NCI-H128 (cell line): ENCODE data around the gene RPTOR.

ENCODE experiments used
- DNase-seq: peaks from one replicate; lab custom pipeline; 2025; ENCODE audit not compliant: unreplicated experiment; lab: John Stamatoyannopoulos, UW

RPTOR gene

DNA sequence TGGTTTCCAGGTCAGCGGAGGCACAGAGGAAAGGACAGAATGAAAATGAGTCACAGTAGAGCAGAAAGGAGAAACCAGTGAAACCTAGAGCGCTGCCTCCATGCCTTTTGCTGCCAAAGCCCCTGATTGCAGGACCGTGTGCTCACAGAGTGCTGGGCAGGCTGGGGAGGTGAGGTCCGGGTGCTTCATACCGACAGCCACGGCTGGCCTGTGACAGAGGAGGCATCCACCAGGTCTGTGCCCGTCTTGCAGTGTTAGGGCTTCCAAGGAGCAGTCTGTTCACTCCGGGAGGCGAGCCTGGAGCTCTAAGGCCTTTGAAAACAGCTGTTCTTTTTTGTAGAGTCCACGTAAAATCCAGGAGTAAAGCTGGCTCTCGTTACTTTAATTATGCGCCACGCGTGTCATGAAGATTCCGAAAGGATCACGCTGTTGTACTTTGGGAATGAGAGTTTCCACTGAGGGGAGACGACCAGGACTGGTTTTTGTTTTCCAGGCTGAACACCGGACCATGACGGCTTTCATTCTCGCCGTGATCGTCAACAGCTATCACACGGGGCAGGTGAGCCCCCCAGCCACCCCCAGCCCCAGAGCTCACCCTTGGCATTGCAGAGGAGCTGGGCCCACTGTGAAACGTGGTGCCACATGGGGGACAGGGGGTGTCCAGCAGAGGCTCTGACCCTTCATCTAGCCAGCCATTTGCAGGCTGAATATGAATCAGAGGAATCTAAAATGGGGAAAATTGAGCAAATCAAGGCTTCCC is 338.5 kb downstream of the RPTOR start:
- DNase-seq: no peak

- DNase-seq: no peak
These were observed 339.4 kb downstream of the RPTOR start for GRCh38 chr17:80883831-80884735.

GRCh38 chr17:80884811-80885210 is 340.2 kb downstream of the RPTOR start:
- no peak for DNase-seq

DNA sequence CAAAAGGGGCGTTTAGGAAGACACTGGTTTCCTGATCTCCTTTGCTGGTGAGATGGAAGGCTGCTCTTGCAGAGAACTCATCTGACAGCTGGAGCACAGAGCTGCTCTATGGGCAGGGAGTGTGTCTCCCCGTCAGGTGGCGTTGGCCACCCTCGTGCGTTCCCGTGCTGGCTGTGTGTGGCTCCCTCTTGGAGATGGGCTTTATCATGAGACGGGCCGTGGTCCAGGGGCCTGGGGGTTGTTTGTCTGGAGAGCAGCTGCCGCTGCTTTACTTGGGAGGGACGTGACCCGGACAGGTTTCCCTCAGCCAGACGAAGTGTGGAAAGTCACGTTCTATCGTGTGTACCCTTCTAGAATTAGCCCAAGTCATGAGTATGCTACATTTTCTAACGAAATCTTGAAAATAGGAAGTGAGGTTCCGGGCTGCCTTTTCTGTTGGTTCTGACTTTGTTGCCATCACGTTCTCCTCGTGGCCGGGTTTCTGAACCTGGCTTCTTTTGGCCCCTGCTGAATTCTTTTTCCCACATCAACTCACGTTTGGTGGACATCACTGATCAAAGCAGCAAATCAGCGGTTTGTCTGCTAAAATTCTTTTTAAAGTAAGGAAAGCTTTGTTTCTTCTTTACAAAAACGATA is 341.4 kb downstream of the RPTOR start:
- no peak for DNase-seq

DNA sequence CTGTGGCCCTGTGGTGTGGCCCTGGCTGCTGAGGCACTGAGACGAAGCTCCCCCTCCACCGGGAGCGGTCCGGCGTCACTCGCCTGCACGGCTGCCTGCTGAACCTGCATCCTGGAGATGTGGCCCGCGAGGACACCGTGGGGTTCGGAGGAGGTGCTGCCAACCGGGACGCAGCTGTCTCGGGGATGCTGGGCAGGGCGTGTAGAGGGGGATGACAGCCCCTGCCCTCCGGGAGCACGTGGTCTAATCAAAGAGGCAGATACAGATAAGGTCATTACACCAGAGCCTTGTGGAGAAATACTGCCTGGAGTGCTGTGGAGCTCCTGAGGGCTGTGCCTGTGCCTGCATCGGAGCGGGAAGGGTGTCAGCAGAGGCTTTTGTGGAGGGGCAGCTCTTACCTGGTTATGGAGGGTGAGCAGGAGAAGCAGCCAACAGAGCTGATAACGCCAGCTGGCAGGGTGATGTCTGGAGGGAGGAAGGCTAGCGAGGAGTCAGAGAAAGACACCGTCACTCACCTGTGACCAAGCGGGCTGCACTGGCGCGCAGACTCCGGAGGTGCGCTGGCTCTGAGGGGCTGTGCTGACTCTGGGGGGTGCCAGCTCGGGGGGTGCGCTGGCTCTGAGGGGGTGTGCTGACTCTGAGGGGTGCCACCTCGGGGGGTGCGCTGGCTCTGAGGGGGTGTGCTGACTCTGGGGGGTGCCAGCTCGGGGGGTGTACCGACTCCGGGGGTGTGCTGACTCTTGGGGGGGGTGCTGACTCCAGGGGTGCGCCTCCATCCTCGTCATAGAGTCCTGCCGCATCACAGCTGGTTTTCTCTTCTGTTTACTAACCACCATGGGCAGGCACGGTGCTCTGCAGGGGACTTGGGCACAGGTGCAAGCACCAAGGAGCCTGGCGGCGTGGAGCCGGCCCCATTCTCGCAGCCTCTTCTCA is 342.3 kb downstream of the RPTOR start:
- DNase-seq: no peak

GRCh38 chr17:80887639-80888175 is 343.1 kb downstream of the RPTOR start:
- DNase-seq: no peak

DNA sequence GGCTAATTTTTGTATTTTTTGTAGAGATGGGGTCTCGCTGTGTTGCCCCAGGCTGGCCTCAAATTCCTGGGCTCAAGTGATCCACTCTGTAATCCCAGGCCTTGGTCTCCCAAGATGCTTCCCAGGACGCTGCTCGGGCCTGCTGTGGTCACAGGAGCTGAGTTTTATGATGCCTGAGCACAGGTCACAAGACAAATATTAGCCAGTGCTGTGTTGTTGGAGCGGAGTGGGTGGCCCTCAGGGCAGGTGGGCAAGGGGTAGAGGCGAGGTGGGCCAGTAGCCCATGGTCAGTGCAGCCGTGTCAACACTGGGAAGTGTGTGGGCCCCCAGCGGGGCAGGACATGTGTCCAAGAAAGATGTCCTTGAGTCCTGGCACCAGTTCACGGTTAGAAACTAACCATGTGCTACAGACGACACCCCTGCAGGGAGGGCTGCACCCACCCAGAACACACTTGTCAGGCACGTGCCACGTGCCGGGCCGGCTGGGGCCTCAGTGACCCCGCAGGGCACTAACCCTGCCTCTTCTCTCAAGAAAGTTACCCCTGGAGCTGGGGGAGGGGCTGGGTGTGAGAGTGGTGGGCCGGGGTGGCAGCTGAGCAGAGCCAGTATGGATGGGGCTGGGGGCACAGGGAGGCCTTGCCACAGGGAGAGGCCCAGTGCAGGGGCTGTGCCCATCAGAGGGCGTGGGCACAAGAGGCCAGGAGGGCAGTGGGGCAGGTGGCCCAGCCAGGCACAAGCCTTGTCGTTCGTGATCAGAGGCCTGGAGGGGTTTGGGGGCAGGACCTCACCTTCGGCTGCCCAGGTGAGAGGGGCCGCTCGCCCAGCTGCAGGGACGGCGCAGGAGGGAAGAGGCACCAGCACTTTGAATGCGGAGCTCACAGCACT is 343.9 kb downstream of the RPTOR start:
- DNase-seq: no peak

GRCh38 chr17:80889231-80890195 is 344.9 kb downstream of the RPTOR start:
- DNase-seq: no peak

GRCh38 chr17:80890196-80890920 is 345.7 kb downstream of the RPTOR start:
- DNase-seq: no peak

DNA sequence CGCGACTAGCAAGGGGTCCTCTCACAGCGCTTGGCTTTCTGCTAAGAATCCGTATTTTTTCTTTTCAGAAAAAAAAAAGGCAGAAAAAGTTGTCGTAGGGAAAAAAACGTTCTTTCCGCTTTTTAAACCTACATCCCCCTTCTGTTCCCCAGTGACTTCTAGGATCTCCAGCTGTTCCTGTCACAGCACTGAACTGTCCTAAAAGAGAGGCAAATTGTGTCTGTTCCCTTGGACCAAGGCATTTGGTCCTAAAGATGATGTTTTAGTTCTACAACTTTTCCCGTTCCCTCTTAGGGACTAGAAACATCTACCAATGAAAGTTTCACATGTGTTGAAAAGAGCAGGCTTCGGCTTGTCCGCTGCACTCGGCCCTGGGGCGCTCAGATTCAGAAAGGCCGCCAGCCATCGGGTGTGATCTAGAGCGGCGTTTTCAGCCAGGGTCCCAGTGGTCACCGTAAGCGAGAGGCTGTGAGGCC is 346.3 kb downstream of the RPTOR start:
- DNase-seq: no peak

DNA sequence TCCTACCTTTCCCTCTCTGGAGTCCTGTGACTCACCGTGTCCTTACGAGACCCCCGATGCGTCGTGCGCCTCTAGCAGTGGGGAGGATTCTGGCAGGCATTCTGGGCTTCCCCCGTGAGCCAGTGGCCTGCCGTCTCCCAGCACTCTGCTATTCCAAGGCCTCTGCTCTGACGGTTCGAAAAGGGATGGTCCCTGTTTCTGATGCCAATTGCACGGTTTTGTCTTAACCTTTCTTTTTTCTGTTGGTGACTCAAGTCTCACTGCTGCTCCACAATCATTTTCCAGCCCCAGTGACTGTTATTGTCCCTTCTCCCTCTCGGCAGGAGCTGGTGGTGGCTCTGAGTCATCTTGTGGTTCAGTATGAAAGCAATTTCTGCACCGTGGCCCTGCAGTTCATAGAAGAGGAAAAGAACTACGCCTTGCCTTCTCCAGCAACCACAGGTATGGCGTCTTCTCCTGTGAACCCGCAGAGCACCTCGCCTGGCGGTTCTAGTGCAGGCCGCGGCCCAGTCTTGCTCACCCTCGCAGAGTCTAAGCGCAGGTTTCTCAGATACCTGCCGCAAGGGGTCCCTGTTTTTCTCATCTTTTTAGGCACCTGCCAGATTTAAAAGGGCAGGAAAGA is 346.9 kb downstream of the RPTOR start:
- DNase-seq: no peak

GRCh38 chr17:80892019-80892855 is 347.6 kb downstream of the RPTOR start:
- DNase-seq: no peak

DNA sequence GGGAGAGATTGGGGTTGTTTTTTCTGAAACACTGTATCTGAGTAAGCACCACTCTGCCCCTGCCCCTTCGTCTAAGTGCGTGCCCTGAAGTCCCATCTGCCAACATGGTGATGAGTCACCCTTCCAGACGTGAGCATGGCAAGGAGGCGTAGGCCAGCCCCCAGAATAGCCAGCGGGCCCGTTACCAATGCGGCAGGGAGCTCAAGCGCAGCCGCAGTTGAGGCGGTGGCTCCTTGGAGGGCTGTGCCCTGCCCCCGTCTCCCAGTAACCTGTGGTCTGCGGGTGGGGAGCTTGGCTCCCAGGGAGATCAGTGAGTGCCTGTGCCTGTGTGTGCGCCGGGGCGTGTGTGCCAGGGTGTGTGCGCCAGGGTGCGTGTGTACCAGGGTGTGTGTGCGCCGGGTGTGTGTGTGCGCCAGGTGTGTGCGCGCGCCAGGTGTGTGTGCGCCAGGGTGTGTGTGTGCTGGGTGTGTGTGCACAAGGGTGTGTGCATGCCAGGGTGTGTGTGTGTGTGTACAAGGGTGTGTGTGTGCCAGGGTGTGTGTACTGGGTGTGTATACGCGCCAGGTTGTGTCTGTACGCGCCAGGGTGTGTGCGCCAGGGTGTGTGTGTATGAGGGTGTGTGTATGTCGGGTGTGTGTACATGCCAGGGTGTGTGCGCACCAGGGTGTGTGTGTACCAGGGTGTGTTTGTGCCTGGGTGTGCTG is 348.4 kb downstream of the RPTOR start:
- DNase-seq: no peak

DNA sequence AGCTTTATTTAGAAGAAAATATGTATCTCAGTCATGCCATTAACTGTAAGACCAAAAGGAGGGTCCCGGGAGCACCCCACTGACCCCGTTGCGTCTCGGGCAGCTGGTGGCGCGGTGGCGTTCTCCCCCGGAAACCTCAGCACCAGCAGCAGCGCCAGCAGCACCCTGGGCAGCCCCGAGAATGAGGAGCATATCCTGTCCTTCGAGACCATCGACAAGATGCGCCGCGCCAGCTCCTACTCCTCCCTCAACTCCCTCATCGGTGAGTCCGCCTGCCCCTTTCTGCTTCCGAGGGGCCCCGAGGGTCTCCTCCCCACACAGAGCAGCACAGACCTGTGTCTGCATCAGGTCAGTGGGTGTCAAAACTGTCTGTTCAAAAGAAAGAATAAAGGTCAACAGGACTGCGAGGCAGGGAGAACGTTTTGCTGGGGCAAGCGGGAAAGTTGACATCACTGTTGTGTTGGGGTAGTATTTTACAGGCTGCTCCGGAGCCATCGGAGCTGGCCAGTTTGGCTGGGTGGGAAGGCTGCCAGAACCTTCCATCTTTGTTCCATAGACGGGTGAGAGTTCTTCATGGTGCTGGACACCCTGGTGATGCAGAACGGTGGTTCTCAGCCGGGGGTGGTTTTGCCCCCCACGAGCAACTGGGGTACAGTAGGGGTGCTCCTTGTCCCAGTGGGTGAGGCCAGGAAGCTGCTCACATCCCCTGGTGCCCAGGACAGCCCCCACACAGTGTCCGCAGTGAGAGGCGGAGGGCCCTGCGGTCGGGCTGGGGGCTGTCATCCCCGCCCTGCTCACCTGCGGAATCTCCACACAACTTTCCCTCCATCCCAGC is 349.2 kb downstream of the RPTOR start:
- DNase-seq: no peak

- DNase-seq: no peak
These were observed 349.7 kb downstream of the RPTOR start for GRCh38 chr17:80894439-80894721.
